Inflammatory macrophage treated with lipopolysaccharide for 1 hour (primary cell): Measurements from ENCODE around the gene FBXO42.
"Not testable (repeated sequence)": the region's sequence is repeated elsewhere in the genome, so short reads cannot be mapped to it uniquely, and the experiment has no call there.

Experiments
- DNase-seq, 2 donors: peaks; one replicate each; pipeline ENCODE4 v3.0.0-alpha.2; 2020 to 2022

FBXO42 gene

GRCh38 chr1:16371725-16372124 is 19.4 kb upstream of the FBXO42 start:
- peak; percentile 83 to 84 for DNase-seq

DNA sequence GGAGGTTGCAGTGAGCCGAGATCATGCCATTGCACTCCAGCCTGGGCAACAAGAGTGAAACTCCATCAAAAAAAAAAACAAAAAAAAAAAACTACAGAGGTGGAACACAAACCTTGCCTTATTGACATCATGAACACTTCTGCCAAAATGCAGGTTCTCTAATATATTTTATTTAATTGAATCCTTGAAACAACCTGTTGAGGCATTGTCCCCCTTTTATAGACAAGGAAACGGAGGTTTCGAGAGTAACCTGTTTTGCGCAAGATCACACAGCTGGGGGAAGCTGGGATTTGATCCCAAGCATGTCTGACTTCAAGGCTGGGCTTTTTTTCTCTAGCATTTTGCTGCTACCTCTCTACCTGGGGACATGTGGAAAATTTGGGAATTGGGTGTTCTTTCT is 17.5 kb upstream of the FBXO42 start:
- no peak for DNase-seq

DNA sequence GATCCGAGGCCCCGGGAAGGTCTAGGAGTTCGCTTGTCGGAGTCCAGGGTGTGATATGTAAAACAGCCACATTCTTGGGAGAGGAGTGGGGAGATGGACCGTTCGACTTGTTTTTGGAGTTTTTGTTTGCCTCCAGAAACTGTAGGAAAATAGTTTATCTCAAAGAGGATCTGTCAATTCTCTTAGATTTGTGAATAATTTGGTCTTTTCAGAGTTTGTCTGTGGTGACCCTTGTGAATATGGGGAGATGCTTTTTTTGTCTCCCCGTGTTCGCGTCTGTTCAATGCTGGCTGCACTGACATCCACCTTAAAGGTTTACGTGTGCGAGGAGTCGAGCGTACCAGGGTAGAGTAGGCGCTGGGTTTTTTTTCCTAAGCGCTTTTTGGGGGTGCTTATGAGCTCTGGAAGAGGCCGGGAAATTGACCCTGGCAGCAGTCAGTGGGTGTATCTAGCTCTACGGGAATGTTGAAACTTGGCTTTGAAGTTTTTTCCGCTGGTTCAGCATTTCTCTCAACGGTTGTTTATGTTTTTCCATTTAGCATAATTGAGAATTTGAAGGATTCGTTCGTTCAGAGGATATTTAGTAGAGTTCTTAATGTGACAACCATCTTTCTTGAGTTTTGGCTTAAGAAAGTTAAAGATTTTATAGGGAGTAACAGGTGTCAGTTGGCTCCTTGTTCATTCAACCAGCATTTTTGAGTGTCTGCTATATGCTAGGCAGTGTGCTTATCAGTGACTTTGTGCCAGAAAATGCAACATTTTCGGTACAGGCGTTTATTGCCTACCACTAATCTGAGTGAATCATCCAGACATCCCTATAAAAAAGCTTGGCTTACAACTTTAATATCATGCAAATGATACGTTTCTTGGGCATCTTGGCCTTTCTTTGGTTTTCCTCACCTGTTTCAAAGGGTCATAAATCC is 15.9 kb upstream of the FBXO42 start:
- no peak for DNase-seq

GRCh38 chr1:16367258-16367967 is 15.1 kb upstream of the FBXO42 start:
- DNase-seq: peak; percentile 95 to 98

DNA sequence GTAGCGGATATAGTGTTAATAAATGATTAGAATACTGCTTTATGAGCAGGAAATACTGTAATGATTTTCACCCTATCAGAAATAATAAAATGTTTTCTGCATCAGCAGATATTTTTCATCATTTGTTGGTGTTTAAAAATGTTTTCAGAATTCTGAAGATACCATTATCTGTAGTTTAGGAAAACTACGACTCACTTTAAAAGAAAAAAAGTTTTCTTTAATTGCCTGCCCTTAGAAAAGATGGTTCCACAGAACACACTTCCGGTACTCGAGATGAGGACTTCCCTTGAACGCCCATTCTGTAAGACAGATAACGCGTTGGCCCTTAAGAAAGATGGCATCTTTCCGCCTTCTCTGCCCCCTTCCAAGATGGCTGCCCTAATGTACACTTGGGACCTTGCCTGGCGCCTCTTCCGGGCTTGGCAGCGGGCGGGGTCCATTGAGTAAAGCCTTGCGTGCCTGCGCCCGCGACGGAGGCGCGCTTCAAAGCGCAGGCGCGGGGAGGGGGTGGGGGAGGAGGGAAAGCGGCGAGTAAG is 14.5 kb upstream of the FBXO42 start, which contains the start of gene SZRD1:
Gene SZRD1, plus strand, starts transcription at position 521 of the 536 bp plus-strand sequence. CDS start 16 bp downstream, outside the sequence.
- peak; percentile 98 to 99 for DNase-seq

DNA sequence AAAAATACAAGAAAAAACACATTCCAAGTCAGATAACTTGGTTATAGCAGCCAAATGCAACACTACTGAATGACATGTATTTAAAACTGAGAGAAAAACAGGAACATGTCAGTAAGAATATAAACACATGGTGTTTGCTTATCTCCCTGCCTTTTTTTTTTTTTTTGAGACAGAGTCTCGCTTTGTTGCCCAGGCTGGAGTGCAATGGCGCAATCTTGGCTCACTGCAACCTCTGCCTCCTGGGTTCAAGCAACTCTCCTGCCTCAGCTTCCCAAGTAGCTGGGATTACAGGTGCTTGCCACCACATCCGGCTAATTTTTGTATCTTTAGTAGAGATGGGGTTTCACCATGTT is 12.8 kb upstream of the FBXO42 start:
- DNase-seq: not testable (repeated sequence)

- DNase-seq: no peak
Observed at GRCh38 chr1:16356867-16357266, 4.6 kb upstream of the FBXO42 start.

DNA sequence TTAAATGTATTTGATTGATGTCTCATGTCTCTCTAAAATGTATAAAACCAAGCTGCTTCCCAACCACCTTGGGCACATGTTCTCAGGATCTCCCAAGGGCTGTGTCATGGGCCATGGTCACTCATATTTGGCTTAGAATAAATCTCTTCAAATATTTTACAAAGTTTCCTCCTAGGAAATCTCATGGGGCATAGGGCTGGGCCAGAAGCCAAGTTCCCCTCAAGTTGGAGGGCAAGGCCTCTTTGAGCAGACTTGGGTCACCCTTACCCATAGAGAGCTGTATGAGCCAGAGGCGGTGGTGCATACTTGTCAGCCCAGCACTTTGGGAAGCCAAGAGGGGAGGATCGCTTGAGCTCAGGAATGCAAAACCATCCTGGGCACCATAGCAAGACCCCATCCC is 2.3 kb upstream of the FBXO42 start:
- no peak for DNase-seq

GRCh38 chr1:16352842-16353535 is 709 bp upstream of the FBXO42 start:
- no peak for DNase-seq

GRCh38 chr1:16351456-16351993 is 755 bp downstream of the FBXO42 start:
- no peak for DNase-seq

GRCh38 chr1:16349847-16350406 is 2.4 kb downstream of the FBXO42 start:
- peak in 1 of 2 donors; percentile 60 for DNase-seq

GRCh38 chr1:16348414-16349182 is 3.7 kb downstream of the FBXO42 start:
- DNase-seq: peak; percentile 87 to 97

DNA sequence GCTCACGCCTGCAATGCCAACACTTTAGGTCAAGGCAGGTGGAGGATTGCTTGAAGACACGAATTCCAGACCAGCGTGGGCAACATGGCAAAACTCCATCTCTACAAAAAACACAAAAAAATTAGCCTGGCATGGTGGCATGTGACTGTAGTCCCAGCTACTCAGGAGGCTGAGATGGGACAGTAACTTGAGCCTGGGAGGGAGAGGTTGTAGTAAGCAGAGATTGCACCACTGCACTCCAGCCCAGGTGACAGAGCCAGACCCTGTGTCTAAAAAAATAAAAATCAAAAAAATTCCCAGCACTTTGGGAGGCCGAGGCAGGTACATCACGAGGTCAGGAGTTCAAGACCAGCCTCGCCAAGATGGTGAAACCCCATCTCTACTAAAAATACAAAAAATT is 9.0 kb downstream of the FBXO42 start:
- DNase-seq: not testable (repeated sequence)

GRCh38 chr1:16342331-16343062 is 9.8 kb downstream of the FBXO42 start:
- DNase-seq: peak; percentile 80 to 88

DNA sequence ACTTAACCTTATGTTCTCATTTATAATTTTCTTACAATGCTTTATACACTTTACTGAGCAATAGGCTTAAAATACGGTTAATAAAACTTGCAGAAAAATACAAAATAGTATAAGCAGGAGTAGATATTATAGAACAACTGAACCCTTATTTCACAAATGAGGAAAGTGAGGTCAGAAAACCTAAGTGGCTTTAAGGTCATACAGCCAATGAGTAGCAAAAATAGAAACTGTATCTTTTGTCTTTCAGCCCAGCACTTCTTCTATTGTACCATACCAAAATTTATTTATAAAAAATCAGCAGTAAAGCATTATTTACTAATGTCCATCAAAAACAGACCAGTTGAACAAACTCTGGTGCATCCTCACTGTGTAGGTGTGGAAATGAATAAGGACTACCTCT is 11.6 kb downstream of the FBXO42 start:
- no peak for DNase-seq

DNA sequence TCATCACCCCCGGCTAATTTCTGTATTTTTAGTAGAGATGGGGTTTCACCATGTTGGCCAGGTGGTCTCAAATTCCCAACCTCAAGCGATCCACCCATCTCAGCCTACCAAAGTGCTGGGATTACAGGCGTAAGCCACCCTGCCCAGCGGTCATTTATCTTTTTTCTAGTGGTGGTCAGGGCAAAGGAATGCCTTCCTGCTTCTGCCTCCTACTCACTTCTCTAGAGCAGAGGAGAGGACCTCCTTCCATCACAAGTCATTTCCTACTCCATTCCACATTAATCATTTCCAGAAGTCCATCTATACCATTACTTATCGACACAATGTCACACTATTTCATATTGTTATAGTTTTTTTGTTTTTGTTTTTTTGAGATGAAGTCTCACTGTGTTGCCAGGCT is 13.3 kb downstream of the FBXO42 start:
- no peak for DNase-seq

DNA sequence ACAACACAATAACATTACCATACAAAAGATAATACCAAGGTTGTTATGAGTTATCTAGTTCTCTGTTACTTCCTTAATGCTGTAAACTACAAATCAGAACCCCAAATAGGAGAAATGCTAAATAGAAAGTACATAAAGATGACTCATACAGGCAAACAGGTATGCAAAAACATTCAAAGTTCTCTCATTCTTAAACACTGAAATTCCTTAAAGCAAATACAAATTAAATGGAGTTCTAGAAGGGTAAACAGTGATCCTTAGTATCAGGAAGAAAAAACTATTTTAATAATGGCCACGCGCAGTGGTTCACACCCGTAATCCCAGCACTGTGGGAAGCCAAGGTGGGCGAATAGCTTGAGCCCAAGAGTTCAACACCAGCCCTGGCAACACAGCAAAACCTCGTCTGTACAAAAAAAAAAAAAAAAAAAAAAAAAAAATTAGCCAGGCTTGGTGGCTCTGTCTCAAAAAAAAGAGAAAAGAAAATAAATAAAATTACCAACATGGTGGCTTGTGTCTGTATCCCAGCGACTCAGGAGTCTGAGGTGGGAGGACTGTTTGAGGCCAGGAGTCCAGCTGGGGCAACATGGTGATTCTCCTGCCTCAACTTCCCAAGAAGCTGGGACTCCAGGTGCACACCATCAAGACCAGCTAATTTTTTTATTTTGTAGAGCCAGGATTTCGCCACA is 17.5 kb downstream of the FBXO42 start:
- DNase-seq: no peak

- DNase-seq: no peak
Observed at GRCh38 chr1:16326833-16327404, 25.4 kb downstream of the FBXO42 start.

DNA sequence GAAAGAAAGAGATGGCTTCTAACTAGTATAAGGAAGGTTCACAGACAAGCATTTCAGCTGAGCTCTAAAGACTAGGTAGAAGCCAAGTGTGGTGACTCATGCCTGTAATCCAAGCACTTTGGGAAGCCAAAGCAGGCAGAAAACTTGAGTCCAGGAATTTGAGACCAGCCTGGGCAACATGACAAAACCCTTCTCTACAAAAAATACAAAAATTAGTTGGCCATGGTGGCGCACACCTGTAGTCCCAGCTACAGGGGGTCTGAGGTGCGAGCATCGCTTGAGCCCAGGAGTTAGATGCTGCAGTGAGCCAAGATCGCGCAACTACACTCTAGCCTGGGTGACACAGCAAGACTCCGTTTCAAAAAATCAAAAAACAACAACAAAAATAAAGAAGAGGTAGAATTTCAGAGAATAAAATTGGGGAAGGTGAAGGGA is 27.8 kb downstream of the FBXO42 start:
- DNase-seq: no peak
